ENCODE measurements around the gene SENP8. TPM values are rescaled to one million over a fixed set of nuclear protein-coding genes. Genes with fewer than 3 reads are reported as not detected.
"Not testable (repeated sequence)": the region's sequence is repeated elsewhere in the genome, so short reads cannot be mapped to it uniquely, and the experiment has no call there.

The SENP8 gene
- total RNA-seq (1 to 10 TPM in 5 of 6 donors, under 1 TPM in 1; 0.65 to 2.2 (median 1.6) TPM), polyA plus RNA-seq (1 to 10 TPM in 1 of 2 donors, under 1 TPM in 1; 0.49 to 1.4 TPM)

GRCh38 chr15:72118017-72118978, at the start of gene SENP8, which contains the start of gene MYO9A:
Gene SENP8, plus strand, starts transcription at chr15:72118403. Its CDS starts 21,221 bp downstream, at chr15:72139624.
Gene MYO9A, minus strand, starts transcription at chr15:72118150. Its CDS starts 71,587 bp downstream, at chr15:72046563.
- peak; percentile 84 to 92 (median 90) for ATAC-seq
- no peaks in the 10 kb centered on the region for H3K36me3 ChIP-seq
- H3K4me1 ChIP-seq = peaks cover 4 to 10% (median 4%) of the 10 kb centered on the region in 3 donors
- 1% methylated on average over 55 to 69 of the region's 69 CpGs for WGBS, 2 donors
- peak within 1 kb of the TSS; percentile 88 to 96 (median 90) for H3K4me3 ChIP-seq
- TF ChIP-seq CTCF (IDR thresholded peaks at IDR 0.05) = no peak
- intact Hi-C loops (cut with DNase I) = no loop called here
- DNase-seq = peak; percentile 97 to 99 (median 99)
- no peak for FAIRE-seq
- peak within 1 kb of the TSS; percentile 80 to 95 (median 86) for H3K27ac ChIP-seq
- H3K9me3 ChIP-seq = no peaks in the 10 kb centered on the region
- no peaks in the 10 kb centered on the region for H3K27me3 ChIP-seq

- Histone ChIP-seq H3K27me3 (no peaks in the 10 kb centered on the region), H3K9me3 (no peaks in the 10 kb centered on the region), H3K4me1 (no peaks in the 10 kb centered on the region), H3K27ac (no peak overlapping the region), H3K36me3 (no peaks in the 10 kb centered on the region), H3K4me3 (no peak overlapping the region)
- FAIRE-seq (no peak), DNase-seq (no peak), ATAC-seq (no peak)
- intact Hi-C loops (cut with DNase I) = no loop called here
- no peak for TF ChIP-seq CTCF (IDR thresholded peaks at IDR 0.05)
Measured at GRCh38 chr15:72068856-72069255, 49.3 kb upstream of the SENP8 start.

GRCh38 chr15:72070817-72071447, 47.3 kb upstream of the SENP8 start:
- WGBS, 2 donors = 89 to 90% methylated on average over 1 of the region's 1 CpG
- Histone ChIP-seq H3K27ac (no peak overlapping the region), H3K4me3 (no peak overlapping the region), H3K27me3 (no peaks in the 10 kb centered on the region), H3K36me3 (no peaks in the 10 kb centered on the region), H3K4me1 (no peaks in the 10 kb centered on the region), H3K9me3 (no peaks in the 10 kb centered on the region)
- FAIRE-seq (no peak), ATAC-seq (no peak), DNase-seq (no peak)
- no peak for TF ChIP-seq CTCF (IDR thresholded peaks at IDR 0.05)
- intact Hi-C loops (cut with DNase I) = no loop called here

- H3K4me3 ChIP-seq; H3K9me3 ChIP-seq; ATAC-seq; DNase-seq; H3K27ac ChIP-seq; intact Hi-C loops (cut with DNase I); H3K27me3 ChIP-seq; H3K36me3 ChIP-seq; FAIRE-seq; H3K4me1 ChIP-seq: not testable (repeated sequence)
- WGBS, 2 donors = 95 to 96% methylated on average over 8 of the region's 8 CpGs
Measured at GRCh38 chr15:72071448-72071825, 46.8 kb upstream of the SENP8 start.

- Histone ChIP-seq H3K4me3 (no peak overlapping the region), H3K27ac (no peak overlapping the region), H3K9me3 (no peaks in the 10 kb centered on the region), H3K4me1 (no peaks in the 10 kb centered on the region), H3K36me3 (no peaks in the 10 kb centered on the region), H3K27me3 (no peaks in the 10 kb centered on the region)
- intact Hi-C loops (cut with DNase I) = no loop called here
- no peak for TF ChIP-seq CTCF (IDR thresholded peaks at IDR 0.05)
- no peak for ATAC-seq
- DNase-seq = no peak
- FAIRE-seq = no peak
- 89 to 94% methylated on average over 5 of the region's 5 CpGs for WGBS, 2 donors
Measured at GRCh38 chr15:72074335-72075060, 43.7 kb upstream of the SENP8 start.
